ENCODE data around the gene PWP1.

The PWP1 gene

GRCh38 chr12:107735763-107736162 lies 50.2 kb downstream of the PWP1 start:
- DNase-seq (ENCODE audit: low read depth) = no peak

DNA sequence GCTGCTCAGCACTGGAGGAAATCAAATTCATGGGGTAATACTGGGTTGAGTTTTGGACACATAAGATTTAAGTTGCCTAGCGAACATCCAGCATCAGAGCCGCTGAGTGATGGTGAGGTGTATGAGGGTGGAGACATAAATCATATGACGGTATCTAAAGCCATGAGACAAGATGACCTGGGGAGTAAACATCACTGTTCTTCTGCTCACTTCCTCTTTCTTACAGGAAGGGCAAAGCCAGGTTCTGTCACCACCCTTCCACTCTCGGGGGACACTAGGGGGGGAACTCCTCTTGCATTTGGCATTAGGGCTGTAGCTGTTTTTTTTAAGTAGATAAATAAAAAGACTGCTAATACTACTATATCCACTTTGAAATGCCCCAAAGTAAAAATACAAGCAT lies 51.3 kb downstream of the PWP1 start:
- no peak for DNase-seq (ENCODE audit: low read depth)

GRCh38 chr12:107748472-107748871 lies 62.9 kb downstream of the PWP1 start:
- no peak for DNase-seq (ENCODE audit: low read depth)

DNA sequence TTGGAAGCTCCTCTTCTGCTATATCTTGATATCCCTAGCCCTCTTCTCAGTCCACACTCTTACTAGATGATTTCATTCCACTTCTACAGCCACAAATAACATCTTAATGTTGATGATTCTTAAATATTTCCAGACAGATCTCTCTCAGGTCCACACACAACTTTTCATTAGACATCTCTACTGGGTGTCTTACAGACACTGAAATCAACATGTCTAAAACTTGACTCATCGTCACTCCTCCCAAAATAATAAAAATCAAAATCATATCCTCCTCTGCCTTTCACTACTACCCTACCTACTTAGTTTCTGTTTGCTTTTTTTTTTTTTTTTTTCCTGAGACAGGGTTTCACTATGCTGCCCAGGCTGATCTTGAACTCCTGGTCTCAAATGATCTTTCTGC lies 63.5 kb downstream of the PWP1 start:
- no peak for DNase-seq (ENCODE audit: low read depth)

DNA sequence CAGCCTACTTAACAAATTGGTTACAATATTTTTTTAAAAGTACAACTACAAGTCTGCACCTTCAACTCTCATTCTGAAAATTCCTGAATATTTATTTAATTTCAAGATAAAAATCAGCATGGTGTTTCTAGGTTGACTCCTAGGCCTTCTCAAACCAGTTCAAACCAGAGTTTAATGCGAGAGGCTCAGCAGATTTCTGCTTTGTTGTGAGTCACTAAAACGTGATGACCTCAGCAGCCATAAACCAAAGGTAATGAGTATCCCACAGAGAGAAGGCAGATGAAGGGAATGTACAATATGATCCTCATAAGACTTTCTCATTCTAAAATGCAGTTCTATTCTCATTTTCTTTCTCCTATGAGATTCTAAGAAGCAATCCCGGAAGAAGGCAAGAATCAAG lies 73.8 kb downstream of the PWP1 start:
- DNase-seq (ENCODE audit: low read depth) = no peak

DNA sequence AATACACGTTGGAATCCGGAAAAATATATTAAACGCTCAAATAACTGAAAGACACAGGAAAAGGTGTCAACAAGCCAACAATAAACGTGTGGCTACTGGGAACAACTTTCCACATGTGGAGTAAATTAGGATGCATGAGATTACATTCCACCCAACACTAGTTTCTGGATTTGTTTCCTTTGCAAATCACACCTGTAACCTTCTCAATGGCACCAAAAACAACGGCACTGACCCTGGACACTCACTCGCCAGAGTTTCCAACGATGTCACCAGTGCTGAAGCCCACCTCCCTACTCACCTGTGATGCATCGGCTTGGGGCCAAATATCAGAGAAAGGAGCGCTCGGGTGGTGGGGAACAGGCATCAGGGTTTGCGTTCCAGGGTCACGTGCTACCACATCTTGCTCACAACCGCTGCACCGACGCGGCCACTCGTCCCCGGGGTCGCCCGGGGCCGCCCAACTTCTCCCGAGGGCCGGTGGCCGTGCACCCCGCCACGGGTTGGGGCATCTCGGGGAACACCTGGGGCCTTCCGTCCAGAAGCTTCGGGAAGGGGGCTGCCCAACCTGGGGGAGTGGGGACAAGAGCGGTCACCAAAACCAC lies 74.7 kb downstream of the PWP1 start:
- DNase-seq (ENCODE audit: low read depth) = no peak

DNA sequence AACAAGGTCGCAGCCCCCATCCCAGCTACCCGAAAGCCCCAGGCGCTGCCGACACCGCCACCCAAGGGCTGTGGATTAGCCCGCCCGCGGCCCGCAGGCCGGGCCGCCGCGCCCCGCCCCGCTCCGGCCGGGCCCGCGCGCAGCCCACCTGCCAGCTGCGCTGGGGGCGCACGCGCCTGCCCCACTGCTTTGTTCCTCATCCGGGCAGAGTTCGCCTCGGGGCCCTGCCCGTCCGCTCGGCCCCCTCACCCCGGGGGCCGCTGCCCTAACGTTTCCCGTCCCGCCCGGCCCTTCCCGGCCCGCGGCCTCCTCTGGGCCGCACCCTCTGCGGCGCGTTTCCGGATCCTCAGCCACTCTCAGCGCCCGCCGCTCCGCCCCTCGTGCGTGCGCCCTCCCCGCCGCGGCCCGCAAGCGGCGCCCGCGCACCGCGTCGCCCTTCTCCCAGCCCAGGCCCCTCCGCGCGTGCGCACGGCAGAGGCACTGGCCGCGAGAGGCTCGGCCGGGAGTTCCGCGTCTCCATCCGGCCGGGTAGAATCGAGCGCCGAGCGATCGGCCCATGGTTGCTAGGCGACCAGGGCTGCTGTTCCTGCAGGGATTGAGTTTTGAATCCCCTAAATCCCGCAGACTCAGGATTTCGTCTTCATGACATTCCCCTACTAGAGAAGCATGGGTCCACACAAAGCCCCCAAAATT lies 75.4 kb downstream of the PWP1 start, which contains the start of gene PRDM4:
TSS of gene PRDM4 (minus strand) at position 329 of the 693 bp plus-strand sequence. CDS start 622 bp downstream, outside the sequence.
- peak; percentile 89 for DNase-seq (ENCODE audit: low read depth)

- no peak for DNase-seq (ENCODE audit: low read depth)
These were observed 75.9 kb downstream of the PWP1 start for GRCh38 chr12:107761502-107761904.

All from activated T-helper 1 cell treated with Interleukin-2 at 50 U/mL for 16 hours (primary cell).